Endodermal cell (in vitro differentiated cells): ENCODE data around the gene VPS52. TPM values are rescaled to one million over a fixed set of nuclear protein-coding genes. Genes with fewer than 3 reads are reported as not detected.

Source experiments
- DNase-seq: peaks from one replicate; pipeline ENCODE4 v3.0.0-alpha.2; 2017
- H3K27ac ChIP-seq: 2 replicates; pipeline ENCODE4 v1.5.1; 2013; ENCODE audit warnings: mild to moderate bottlenecking, low read depth, low read length, moderate library complexity
- H3K27me3 ChIP-seq: 2 replicates; pipeline ENCODE4 v1.6.1; 2013; ENCODE audit warnings: mild to moderate bottlenecking, low read length, moderate library complexity; ENCODE audit not compliant: insufficient read depth, control insufficient read depth, poor library complexity, severe bottlenecking
- H3K36me3 ChIP-seq: 2 replicates; pipeline ENCODE4 v1.7.0; 2013; ENCODE audit warnings: mild to moderate bottlenecking, low read length, moderate library complexity; ENCODE audit not compliant: control insufficient read depth, insufficient read depth
- H3K4me1 ChIP-seq: one replicate; pipeline ENCODE4 v1.7.0; 2013; ENCODE audit warnings: low read length; ENCODE audit not compliant: control insufficient read depth, insufficient read depth
- H3K4me3 ChIP-seq: 2 replicates; pipeline ENCODE4 v1.5.1; 2013; ENCODE audit warnings: mild to moderate bottlenecking, low read length, moderate library complexity
- H3K9ac ChIP-seq: 2 replicates; pipeline ENCODE4 v1.6.1; 2013; ENCODE audit warnings: mild to moderate bottlenecking, low read length, moderate library complexity; ENCODE audit not compliant: poor library complexity, severe bottlenecking; ENCODE audit errors: extremely low read depth
- H3K9me3 ChIP-seq: 2 replicates; pipeline ENCODE4 v1.6.1; 2013; ENCODE audit warnings: mild to moderate bottlenecking, low read length, moderate library complexity; ENCODE audit not compliant: control insufficient read depth
- H3K27ac Mint-ChIP-seq: 2 replicates; pipeline ENCODE4 v1.8.0; 2020; ENCODE audit warnings: mixed read lengths
- H3K27me3 Mint-ChIP-seq: 2 replicates; pipeline ENCODE4 v1.8.0; 2021; ENCODE audit warnings: mild to moderate bottlenecking, mixed read lengths; ENCODE audit not compliant: insufficient read depth
- H3K36me3 Mint-ChIP-seq: 2 replicates; pipeline ENCODE4 v1.8.0; 2020; ENCODE audit warnings: low read depth, mixed read lengths
- H3K4me1 Mint-ChIP-seq: 2 replicates; pipeline ENCODE4 v1.8.0; 2020; ENCODE audit warnings: mixed read lengths
- H3K4me3 Mint-ChIP-seq: 2 replicates; pipeline ENCODE4 v1.8.0; 2020; ENCODE audit warnings: mild to moderate bottlenecking, moderate library complexity, mixed read lengths
- H3K9me3 Mint-ChIP-seq: 2 replicates; pipeline ENCODE4 v1.8.0; 2020; ENCODE audit warnings: mild to moderate bottlenecking, mixed read lengths
- WGBS, 2 experiments: methylation state at CpG; one replicate each; pipeline versions ENCODE4 v1.1.5 to v1.1.7; 2013; ENCODE audit warnings: missing lambda C conversion rate in 2 of 2, mixed read lengths in 1 of 2; ENCODE audit not compliant: insufficient coverage in 1 of 2, insufficient read length in 1 of 2; 5-methylcytosine and 5-hydroxymethylcytosine counted together
- total RNA-seq, 2 donors: library from RNA; stranded (reverse); fragmentation: NEBNext Ultra II Directional in 1 of 2; extraction: Animal tissue kit (Norgen Biotek cat#: 25700) in 1 of 2; gene quantifications; 2 replicates in 1 of 2; 3 replicates in 1 of 2; pipeline ENCODE4 v1.2.1, GENCODE V29; 2021
- TF ChIP-seq, protein P1 (sequence below): fragments of 200-600 bp; sonication (generic); conservative IDR thresholded peaks from 2 replicates; pipeline ENCODE4 v1.5.0; 2021; ENCODE audit warnings: antibody characterized with exemption, mild to moderate bottlenecking

Gene VPS52
- total RNA-seq, 2 donors from 2014 or later = 51.4 to 63.9 TPM

DNA sequence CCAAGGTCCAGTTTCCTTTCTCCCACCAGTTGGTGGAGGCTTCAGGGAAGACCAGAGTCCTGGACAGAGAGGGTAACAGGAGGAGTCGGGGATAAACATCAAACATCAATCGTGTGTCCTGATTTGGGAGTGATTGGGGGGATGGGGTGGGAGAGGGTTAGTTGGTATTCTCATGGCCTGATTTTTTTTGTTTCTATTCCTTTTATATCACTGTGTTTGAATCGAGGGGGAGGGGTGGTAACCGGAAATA lies 67.6 kb downstream of the VPS52 start:
- peaks cover 24% of the 10 kb centered on the region for H3K36me3 Mint-ChIP-seq
- Histone ChIP-seq H3K4me1 (peaks cover 10% of the 10 kb centered on the region), H3K27ac (peak overlapping the region; percentile 44), H3K9ac (no peak overlapping the region), H3K4me3 (no peak overlapping the region), H3K9me3 (no peaks in the 10 kb centered on the region), H3K36me3 (peaks cover 23% of the 10 kb centered on the region), H3K27me3 (no peaks in the 10 kb centered on the region)
- peak overlapping the region; percentile 96 for H3K4me3 Mint-ChIP-seq
- no peaks in the 10 kb centered on the region for H3K9me3 Mint-ChIP-seq
- 0 to 8% methylated on average over 2 to 4 of the region's 4 CpGs for WGBS, 2 experiments
- peaks cover 23% of the 10 kb centered on the region for H3K27me3 Mint-ChIP-seq
- H3K27ac Mint-ChIP-seq = peak overlapping the region; percentile 37
- DNase-seq = peak; percentile 50
- TF ChIP-seq, protein P1, sequence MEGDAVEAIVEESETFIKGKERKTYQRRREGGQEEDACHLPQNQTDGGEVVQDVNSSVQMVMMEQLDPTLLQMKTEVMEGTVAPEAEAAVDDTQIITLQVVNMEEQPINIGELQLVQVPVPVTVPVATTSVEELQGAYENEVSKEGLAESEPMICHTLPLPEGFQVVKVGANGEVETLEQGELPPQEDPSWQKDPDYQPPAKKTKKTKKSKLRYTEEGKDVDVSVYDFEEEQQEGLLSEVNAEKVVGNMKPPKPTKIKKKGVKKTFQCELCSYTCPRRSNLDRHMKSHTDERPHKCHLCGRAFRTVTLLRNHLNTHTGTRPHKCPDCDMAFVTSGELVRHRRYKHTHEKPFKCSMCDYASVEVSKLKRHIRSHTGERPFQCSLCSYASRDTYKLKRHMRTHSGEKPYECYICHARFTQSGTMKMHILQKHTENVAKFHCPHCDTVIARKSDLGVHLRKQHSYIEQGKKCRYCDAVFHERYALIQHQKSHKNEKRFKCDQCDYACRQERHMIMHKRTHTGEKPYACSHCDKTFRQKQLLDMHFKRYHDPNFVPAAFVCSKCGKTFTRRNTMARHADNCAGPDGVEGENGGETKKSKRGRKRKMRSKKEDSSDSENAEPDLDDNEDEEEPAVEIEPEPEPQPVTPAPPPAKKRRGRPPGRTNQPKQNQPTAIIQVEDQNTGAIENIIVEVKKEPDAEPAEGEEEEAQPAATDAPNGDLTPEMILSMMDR = no peak
- peaks cover 32% of the 10 kb centered on the region for H3K4me1 Mint-ChIP-seq

DNA sequence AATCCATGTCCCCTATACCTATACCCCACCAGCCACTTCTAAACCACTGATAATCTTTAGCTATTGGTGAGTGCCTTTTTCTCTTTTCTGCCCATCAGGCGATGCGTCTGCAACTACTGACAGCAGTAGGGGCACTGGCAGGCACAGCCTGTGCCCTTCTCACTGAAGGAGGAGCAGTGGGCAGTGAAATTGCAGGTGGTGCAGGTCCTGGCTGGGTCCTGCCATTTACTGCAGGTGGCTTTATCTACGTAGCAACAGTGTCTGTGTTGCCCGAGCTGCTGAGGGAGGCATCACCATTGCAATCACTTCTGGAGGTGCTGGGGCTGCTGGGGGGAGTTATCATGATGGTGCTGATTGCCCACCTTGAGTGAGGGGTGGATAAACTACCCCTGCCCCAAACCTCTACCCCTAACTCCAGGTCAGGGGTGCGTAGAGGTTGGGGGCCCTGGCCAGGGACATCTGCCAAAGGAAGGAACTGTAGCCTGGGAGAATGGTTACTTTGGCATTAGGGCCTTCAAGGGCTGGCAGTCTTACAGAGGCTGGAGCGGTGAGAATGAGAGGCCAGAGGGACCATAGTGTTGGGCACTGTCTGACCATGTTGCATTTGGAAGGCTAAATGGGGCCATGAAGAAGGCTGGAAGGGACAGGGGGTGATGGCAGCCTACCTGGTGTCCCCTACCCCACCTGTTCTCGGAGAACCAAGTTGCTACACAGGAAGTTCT lies 68.1 kb downstream of the VPS52 start:
- Histone ChIP-seq H3K9ac (no peak overlapping the region), H3K4me1 (peaks cover 7% of the 10 kb centered on the region), H3K27ac (peak overlapping the region; percentile 44), H3K27me3 (no peaks in the 10 kb centered on the region), H3K9me3 (no peaks in the 10 kb centered on the region), H3K36me3 (peaks cover 22% of the 10 kb centered on the region), H3K4me3 (no peak overlapping the region)
- Mint-ChIP-seq H3K27ac (peak overlapping the region; percentile 37), H3K4me3 (peak overlapping the region; percentile 96), H3K27me3 (peaks cover 23% of the 10 kb centered on the region), H3K36me3 (peaks cover 24% of the 10 kb centered on the region), H3K9me3 (no peaks in the 10 kb centered on the region), H3K4me1 (peaks cover 30% of the 10 kb centered on the region)
- 91 to 100% methylated on average over 2 to 7 of the region's 7 CpGs for WGBS, 2 experiments
- TF ChIP-seq, protein P1 = no peak
- DNase-seq = no peak

DNA sequence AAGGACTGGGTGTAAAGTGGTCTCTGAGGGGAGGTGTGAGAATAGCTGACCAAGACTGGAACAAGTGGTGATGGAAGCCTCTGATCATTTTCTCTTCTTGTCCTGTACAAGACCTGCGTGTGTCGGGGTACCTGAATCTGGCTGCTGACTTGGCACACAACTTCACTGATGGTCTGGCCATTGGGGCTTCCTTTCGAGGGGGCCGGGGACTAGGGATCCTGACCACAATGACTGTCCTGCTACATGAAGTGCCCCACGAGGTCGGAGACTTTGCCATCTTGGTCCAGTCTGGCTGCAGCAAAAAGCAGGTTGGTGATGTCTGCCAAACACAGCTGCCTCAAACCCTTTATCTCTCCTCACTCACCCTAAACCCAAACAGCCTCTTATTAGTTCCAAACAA lies 68.9 kb downstream of the VPS52 start:
- DNase-seq = no peak
- WGBS, 2 experiments = 87 to 93% methylated on average over 5 to 6 of the region's 6 CpGs
- Histone ChIP-seq H3K4me3 (peak overlapping the region; percentile 99), H3K27ac (no peak overlapping the region), H3K4me1 (peaks cover 7% of the 10 kb centered on the region), H3K36me3 (peaks cover 22% of the 10 kb centered on the region), H3K9me3 (no peaks in the 10 kb centered on the region), H3K9ac (no peak overlapping the region), H3K27me3 (no peaks in the 10 kb centered on the region)
- TF ChIP-seq, protein P1 = no peak
- Mint-ChIP-seq H3K27ac (peak overlapping the region; percentile 99), H3K4me1 (peaks cover 30% of the 10 kb centered on the region), H3K9me3 (no peaks in the 10 kb centered on the region), H3K36me3 (peaks cover 24% of the 10 kb centered on the region), H3K27me3 (peaks cover 23% of the 10 kb centered on the region), H3K4me3 (peak overlapping the region; percentile 96)
